Measurements from ENCODE around the gene EBF4. TPM values are rescaled to one million over a fixed set of nuclear protein-coding genes. Genes with fewer than 3 reads are reported as not detected.

Gene EBF4
- total and polyA plus RNA-seq, 10 of the 15 experiments (the other 5 are each of a cell fraction or from before 2014, with no cell fraction given): 0.13 TPM; not detected in 9

- TF ChIP-seq E4F1 (IDR thresholded peaks at IDR 0.05; ENCODE audit: borderline replicate concordance, partially characterized antibody) (no peak), NR2C2 (IDR thresholded peaks at IDR 0.05; ENCODE audit: borderline replicate concordance, control insufficient read depth, insufficient read length, low read depth) (no peak), CTCF (IDR thresholded peaks at IDR 0.05 in 2 of 3, conservative IDR thresholded peaks at IDR 0.05 in 1 of 3; ENCODE audit: control insufficient read depth in 2 of 3, extremely low read depth in 1 of 3, insufficient read depth in 1 of 3, low read depth in 3 of 3, low read length in 3 of 3) (no peak)
Measured at GRCh38 chr20:2687514-2687913, 5.1 kb upstream of the EBF4 start (continued).

- no peak overlapping the region for H3K4me3 ChIP-seq
- ChIA-PET POLR2A (no interaction called here), CTCF (interaction anchor here (1.0 to 2.4 kb wide), 3 partner anchors 55 to 365 kb away, joined by 4 to 11 read pairs (median 4); no protein-coding TSS in a partner anchor), RAD21 (ENCODE audit: unreplicated experiment) (interaction anchor here (1.0 kb wide), 1 partner anchor 164 kb away, joined by 3 read pairs; no protein-coding TSS in a partner anchor), SMC1A (ENCODE audit: uncharacterized antibody, unreplicated experiment) (no interaction called here)
- no peaks in the 10 kb centered on the region for H4K20me1 ChIP-seq (ENCODE audit: control insufficient read depth, insufficient read depth)
- 26% methylated on average over 18 of the region's 18 CpGs for WGBS (ENCODE audit: insufficient coverage, insufficient replicate concordance, low lambda C conversion rate, missing lambda C conversion rate)
- no peaks in the 10 kb centered on the region for H3K79me2 ChIP-seq (ENCODE audit: control insufficient read depth, insufficient read depth, low read length)
- no TSS peak for BruUV-seq (replicated peaks)
- peak; percentile 75 for ATAC-seq
- H3K27ac ChIP-seq (ENCODE audit: control insufficient read depth, insufficient read depth): no peak overlapping the region
- H3K4me1 ChIP-seq (ENCODE audit: control insufficient read depth, insufficient read depth, low read length): no peaks in the 10 kb centered on the region
- intact Hi-C loops (cut with micrococcal nuclease; ENCODE audit: unreplicated experiment) (loop anchor here (10.0 kb wide), 1 partner anchor 57 kb away; no protein-coding TSS in a partner anchor), in situ Hi-C loops (cut with MboI) (no loop called here)
- no peak overlapping the region for H3K9ac ChIP-seq (ENCODE audit: control insufficient read depth, insufficient read depth, low read length)
- H2AFZ ChIP-seq (ENCODE audit: control insufficient read depth, low read depth, low read length): peak overlapping the region; percentile 43; the same call in 1 of the 2 replicates
- no peak for FAIRE-seq
- H3K27me3 ChIP-seq (replicated peaks in 1 of 2; ENCODE audit: control insufficient read depth in 2 of 2, insufficient read depth in 2 of 2, low read length in 1 of 2): peaks cover 7 to 10% of the 10 kb centered on the region in 2 experiments
- DNase-seq (ENCODE audit: low read depth, low spot score): no peak
- no peaks in the 10 kb centered on the region for H3K9me3 ChIP-seq (replicated peaks; ENCODE audit: control insufficient read depth, insufficient read depth, low read length)
- no peaks in the 10 kb centered on the region for H3K36me3 ChIP-seq (ENCODE audit: control insufficient read depth in 2 of 2, insufficient read depth in 2 of 2, low read length in 1 of 2)
- H3K4me2 ChIP-seq (ENCODE audit: control insufficient read depth, insufficient read depth): no peak overlapping the region
- TF ChIP-seq CEBPZ (IDR thresholded peaks at IDR 0.05; ENCODE audit: low read depth, low read length) (no peak), ATF2 (IDR thresholded peaks at IDR 0.05; ENCODE audit: low read length) (no peak), FOS (IDR thresholded peaks at IDR 0.05; ENCODE audit: borderline replicate concordance, extremely low read depth, insufficient read length) (no peak), EGR1 (IDR thresholded peaks at IDR 0.05; ENCODE audit: borderline replicate concordance in 1 of 2, low read depth in 2 of 2, low read length in 2 of 2) (no peak), BACH1 (IDR thresholded peaks at IDR 0.05; ENCODE audit: borderline replicate concordance) (no peak), RAD21 (IDR thresholded peaks at IDR 0.05; ENCODE audit: insufficient read depth, low read depth, low read length) (peak; percentile 69), POLR2AphosphoS2 (IDR thresholded peaks at IDR 0.05; ENCODE audit: low read depth, low read length) (no peak), NR2C2 (IDR thresholded peaks at IDR 0.05; ENCODE audit: borderline replicate concordance, control insufficient read depth, insufficient read length, low read depth) (no peak), TCF7 (IDR thresholded peaks at IDR 0.05; ENCODE audit: borderline replicate concordance) (no peak)
Measured at GRCh38 chr20:2688041-2688591, 4.5 kb upstream of the EBF4 start.

Data from GM12878 (cell line).